ENCODE data around the gene C1QC. TPM values are rescaled to one million over a fixed set of nuclear protein-coding genes. Genes with fewer than 3 reads are reported as not detected.

The C1QC gene
- total RNA-seq, 1 experiment from 2014 or later: not detected

- ChIA-PET POLR2A (ENCODE audit: low non-redundant PET) (no interaction called here), CTCF (no interaction called here)
- H3K36me3 ChIP-seq (ENCODE audit: insufficient read depth, low read length, poor library complexity, severe bottlenecking): no peaks in the 10 kb centered on the region
- H3K9me3 ChIP-seq (ENCODE audit: low read depth, low read length, poor library complexity, severe bottlenecking): no peaks in the 10 kb centered on the region
- peaks cover 3% of the 10 kb centered on the region for H3K4me1 ChIP-seq (ENCODE audit: insufficient read depth, low read length, poor library complexity, severe bottlenecking)
- BruUV-seq (replicated peaks): no TSS peak
- DNase-seq (ENCODE audit: low spot score): no peak
- no peaks in the 10 kb centered on the region for H3K27me3 ChIP-seq (replicated peaks; ENCODE audit: insufficient read depth, low read depth, low read length, poor library complexity)
- intact Hi-C loops (cut with micrococcal nuclease; ENCODE audit: unreplicated experiment): no loop called here
- TF ChIP-seq CTCF (conservative IDR thresholded peaks at IDR 0.05; ENCODE audit: low read depth, low read length): no peak
- TF ChIP-seq EZH2 (IDR thresholded peaks at IDR 0.05; ENCODE audit: borderline replicate concordance, low read depth, low read length, poor library complexity, severe bottlenecking): no peak
- H3K4me3 ChIP-seq (ENCODE audit: low read depth, low read length, poor library complexity, severe bottlenecking): no peak overlapping the region
- H3K27ac ChIP-seq (ENCODE audit: low read depth, low read length, poor library complexity, severe bottlenecking): no peak overlapping the region
Observed at GRCh38 chr1:22687191-22687590, 43.8 kb downstream of the C1QC start.

GRCh38 chr1:22688466-22688865 is 45.0 kb downstream of the C1QC start:
- no peak overlapping the region for H3K27ac ChIP-seq (ENCODE audit: low read depth, low read length, poor library complexity, severe bottlenecking)
- no peak for TF ChIP-seq EZH2 (IDR thresholded peaks at IDR 0.05; ENCODE audit: borderline replicate concordance, low read depth, low read length, poor library complexity, severe bottlenecking)
- ChIA-PET POLR2A (ENCODE audit: low non-redundant PET) (no interaction called here), CTCF (no interaction called here)
- peaks cover 3% of the 10 kb centered on the region for H3K4me1 ChIP-seq (ENCODE audit: insufficient read depth, low read length, poor library complexity, severe bottlenecking)
- no TSS peak for BruUV-seq (replicated peaks)
- no peaks in the 10 kb centered on the region for H3K27me3 ChIP-seq (replicated peaks; ENCODE audit: insufficient read depth, low read depth, low read length, poor library complexity)
- no peaks in the 10 kb centered on the region for H3K9me3 ChIP-seq (ENCODE audit: low read depth, low read length, poor library complexity, severe bottlenecking)
- no peak overlapping the region for H3K4me3 ChIP-seq (ENCODE audit: low read depth, low read length, poor library complexity, severe bottlenecking)
- no peak for DNase-seq (ENCODE audit: low spot score)
- H3K36me3 ChIP-seq (ENCODE audit: insufficient read depth, low read length, poor library complexity, severe bottlenecking): no peaks in the 10 kb centered on the region
- intact Hi-C loops (cut with micrococcal nuclease; ENCODE audit: unreplicated experiment): no loop called here

DNA sequence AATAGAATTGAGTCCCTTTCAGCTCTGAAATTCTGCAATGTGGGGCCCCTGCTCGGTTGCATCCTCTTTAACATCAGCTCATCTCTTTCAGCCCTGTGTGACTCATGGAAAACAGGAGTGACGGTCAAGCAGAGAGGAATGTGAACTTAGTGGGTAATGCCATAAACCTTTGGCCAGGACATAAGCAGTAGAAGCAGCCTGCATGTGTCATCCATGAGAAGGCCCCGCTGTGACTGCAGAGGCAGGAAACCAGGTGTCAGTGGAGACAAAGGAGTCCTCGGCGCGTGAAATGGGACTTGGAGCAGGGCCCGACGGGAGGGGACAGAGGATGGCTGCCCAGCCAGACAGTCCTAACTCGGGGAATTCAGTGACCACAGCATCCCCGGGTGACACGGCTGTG is 46.1 kb downstream of the C1QC start:
- DNase-seq (ENCODE audit: low spot score): no peak
- H3K27me3 ChIP-seq (replicated peaks; ENCODE audit: insufficient read depth, low read depth, low read length, poor library complexity): no peaks in the 10 kb centered on the region
- POLR2A ChIA-PET (ENCODE audit: low non-redundant PET): no interaction called here
- H3K4me3 ChIP-seq (ENCODE audit: low read depth, low read length, poor library complexity, severe bottlenecking): no peak overlapping the region
- peaks cover 3% of the 10 kb centered on the region for H3K4me1 ChIP-seq (ENCODE audit: insufficient read depth, low read length, poor library complexity, severe bottlenecking)
- H3K36me3 ChIP-seq (ENCODE audit: insufficient read depth, low read length, poor library complexity, severe bottlenecking): no peaks in the 10 kb centered on the region
- no TSS peak for BruUV-seq (replicated peaks)
- intact Hi-C loops (cut with micrococcal nuclease; ENCODE audit: unreplicated experiment): no loop called here
- TF ChIP-seq EZH2 (IDR thresholded peaks at IDR 0.05; ENCODE audit: borderline replicate concordance, low read depth, low read length, poor library complexity, severe bottlenecking) (no peak), CTCF (conservative IDR thresholded peaks at IDR 0.05; ENCODE audit: low read depth, low read length) (no peak)
- no peak overlapping the region for H3K27ac ChIP-seq (ENCODE audit: low read depth, low read length, poor library complexity, severe bottlenecking)
- H3K9me3 ChIP-seq (ENCODE audit: low read depth, low read length, poor library complexity, severe bottlenecking): no peaks in the 10 kb centered on the region
- CTCF ChIA-PET: no interaction called here

- H3K4me1 ChIP-seq (ENCODE audit: insufficient read depth, low read length, poor library complexity, severe bottlenecking): peaks cover 3% of the 10 kb centered on the region
- CTCF ChIA-PET: interaction anchor here (0.9 kb wide), 1 partner anchor 13 kb away, joined by 3 read pairs; no protein-coding TSS in a partner anchor
- TF ChIP-seq EZH2 (IDR thresholded peaks at IDR 0.05; ENCODE audit: borderline replicate concordance, low read depth, low read length, poor library complexity, severe bottlenecking) (no peak), CTCF (conservative IDR thresholded peaks at IDR 0.05; ENCODE audit: low read depth, low read length) (no peak)
- intact Hi-C loops (cut with micrococcal nuclease; ENCODE audit: unreplicated experiment): no loop called here
- H3K4me3 ChIP-seq (ENCODE audit: low read depth, low read length, poor library complexity, severe bottlenecking): no peak overlapping the region
- no peak for DNase-seq (ENCODE audit: low spot score)
- no peaks in the 10 kb centered on the region for H3K36me3 ChIP-seq (ENCODE audit: insufficient read depth, low read length, poor library complexity, severe bottlenecking)
- BruUV-seq (replicated peaks): no TSS peak
- no peaks in the 10 kb centered on the region for H3K9me3 ChIP-seq (ENCODE audit: low read depth, low read length, poor library complexity, severe bottlenecking)
- POLR2A ChIA-PET (ENCODE audit: low non-redundant PET): no interaction called here
- no peaks in the 10 kb centered on the region for H3K27me3 ChIP-seq (replicated peaks; ENCODE audit: insufficient read depth, low read depth, low read length, poor library complexity)
- H3K27ac ChIP-seq (ENCODE audit: low read depth, low read length, poor library complexity, severe bottlenecking): no peak overlapping the region
Observed at GRCh38 chr1:22691031-22691753, 47.8 kb downstream of the C1QC start.

Measured in A673 (cell line).